HepG2 (cell line): ENCODE results near the gene RETREG2. TPM values are rescaled to one million over a fixed set of nuclear protein-coding genes. Genes with fewer than 3 reads are reported as not detected.
A peak's percentile ranks its signal among the peaks of the same experiment; 100 is the strongest.

Source experiments
- PTBP1 ChIP-seq: fragments of 200-400 bp; formaldehyde crosslinking; IDR thresholded peaks from 2 replicates; pipeline ENCODE4 v1.6.1; 2018; ENCODE audit warnings: low read length, low read depth; ENCODE audit not compliant: poor library complexity, severe bottlenecking
- SNAI1 ChIP-seq: sonication (generic); formaldehyde crosslinking; IDR thresholded peaks from 2 replicates; pipeline ENCODE4 v1.5.0; 2020; ENCODE audit warnings: mild to moderate bottlenecking, missing genetic modification reagents, borderline replicate concordance
- TBP ChIP-seq: sonication (generic); formaldehyde crosslinking; IDR thresholded peaks from 2 replicates; pipeline ENCODE4 v1.5.0; 2020; ENCODE audit warnings: missing genetic modification reagents
- ZNF550 ChIP-seq: sonication (generic); formaldehyde crosslinking; IDR thresholded peaks from 2 replicates; pipeline ENCODE4 v1.4.0; 2020; ENCODE audit warnings: mild to moderate bottlenecking, missing genetic modification reagents, borderline replicate concordance
- ZNF598 ChIP-seq: sonication (generic); formaldehyde crosslinking; IDR thresholded peaks from 2 replicates; pipeline ENCODE4 v1.5.1; 2020; ENCODE audit warnings: mild to moderate bottlenecking, missing genetic modification reagents, borderline replicate concordance
- ZNF83 ChIP-seq: sonication (generic); formaldehyde crosslinking; IDR thresholded peaks from 2 replicates; pipeline ENCODE4 v1.4.0; 2020; ENCODE audit warnings: missing genetic modification reagents, mild to moderate bottlenecking, borderline replicate concordance
- polyA plus RNA-seq, 8 experiments: library from polyadenylated mRNA; depleted of rRNA in 3 of 8; stranded (reverse) in 7 of 8; unstranded in 1 of 8; fragments of >200 nt; fragmentation: Illumina TruSeq in 4 of 8; extraction: Trizol in 4 of 8; gene quantifications; 2 replicates each; pipeline versions ENCODE4 v1.2.1 to v1.2.3, GENCODE V29; 2011 to 2016; ENCODE audit warnings: low read depth in 4 of 8, missing spikeins in 1 of 8, mixed read lengths in 1 of 8; ENCODE audit not compliant: insufficient read depth in 1 of 8
- total RNA-seq, 5 experiments: library from RNA; depleted of rRNA; stranded (reverse); fragments of >200 nt; fragmentation: Illumina TruSeq; extraction: Trizol; gene quantifications; 2 replicates each; pipeline ENCODE4 v1.2.3, GENCODE V29; 2016; ENCODE audit warnings: low read depth in 1 of 5
- TF ChIP-seq, protein P1 (sequence below): sonication (generic); formaldehyde crosslinking; IDR thresholded peaks from 2 replicates; pipeline ENCODE4 v1.4.0; 2020; ENCODE audit warnings: mild to moderate bottlenecking, missing genetic modification reagents
- TF ChIP-seq, protein P2 (sequence below): sonication (generic); formaldehyde crosslinking; IDR thresholded peaks from 2 replicates; pipeline ENCODE4 v1.4.0; 2020; ENCODE audit warnings: mild to moderate bottlenecking, missing genetic modification reagents
- TF ChIP-seq, protein P3 (sequence below): sonication (generic); formaldehyde crosslinking; IDR thresholded peaks from 2 replicates; pipeline ENCODE4 v1.5.0; 2020; ENCODE audit warnings: mild to moderate bottlenecking, missing genetic modification reagents
- TF ChIP-seq, protein P4 (sequence below): sonication (generic); formaldehyde crosslinking; IDR thresholded peaks from 2 replicates; pipeline ENCODE4 v1.5.0; 2020; ENCODE audit warnings: mild to moderate bottlenecking, missing genetic modification reagents
- TF ChIP-seq, protein P5 (sequence below): IDR thresholded peaks from 2 replicates; pipeline ENCODE4 v1.6.1; 2016; ENCODE audit warnings: missing genetic modification reagents, missing compliant biosample characterization
- TF ChIP-seq, protein P6 (sequence below): IDR thresholded peaks from 2 replicates; pipeline ENCODE4 v1.4.0; 2020; ENCODE audit warnings: mild to moderate bottlenecking, missing genetic modification reagents

RETREG2 gene
- total and polyA plus RNA-seq, 2 of the 13 experiments (the other 11 are each of a cell fraction or from before 2014, with no cell fraction given) = 86.0 to 134 TPM

DNA sequence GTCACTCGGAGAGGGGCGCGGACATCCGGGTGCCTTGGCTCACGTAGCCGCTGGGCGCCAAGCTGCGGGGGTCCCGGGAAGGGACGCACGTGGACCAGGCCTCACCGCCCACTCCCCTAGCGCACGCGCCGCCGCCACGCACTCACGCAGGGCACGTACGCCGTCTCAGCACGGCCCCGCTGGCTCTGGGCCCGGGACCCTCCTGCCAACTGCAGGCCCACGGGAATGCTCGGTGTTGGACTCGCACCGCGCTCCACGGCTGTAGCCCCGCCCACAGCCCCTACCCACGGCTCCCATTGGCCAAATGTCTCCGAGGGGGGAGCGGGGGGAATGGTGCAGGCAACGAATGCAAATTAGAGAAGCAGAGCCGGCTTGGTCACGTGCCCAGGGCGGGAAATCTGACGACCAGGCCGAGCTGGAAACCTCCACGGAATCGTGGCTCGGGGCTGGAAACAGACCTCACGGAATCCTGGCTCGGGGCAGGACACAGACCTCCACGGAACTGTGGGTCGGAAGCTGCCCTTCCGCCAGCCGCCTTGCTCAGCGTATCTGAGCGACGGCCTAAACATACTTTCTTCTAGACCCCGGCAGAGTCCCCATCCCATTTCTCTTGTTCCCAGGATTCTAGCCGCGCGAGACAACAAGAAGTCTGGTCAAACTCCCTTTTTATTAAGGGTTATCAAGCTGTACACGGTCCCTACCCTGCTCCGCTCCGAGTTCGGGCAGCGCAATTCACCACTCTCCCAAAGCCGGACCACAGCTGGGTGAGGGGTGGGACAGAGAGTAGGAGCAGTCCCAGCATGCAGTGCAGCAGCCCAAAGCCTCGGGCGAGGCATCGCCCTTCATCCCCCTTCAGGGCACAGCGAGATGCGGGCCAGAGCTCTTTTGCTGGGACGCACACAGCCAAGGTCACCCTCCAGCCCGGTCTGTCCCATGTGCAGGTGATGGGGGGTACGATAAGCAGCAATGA lies 40.9 kb downstream of the RETREG2 start, which contains the start of gene ABCB6 (continued):
- TF ChIP-seq, protein P1, sequence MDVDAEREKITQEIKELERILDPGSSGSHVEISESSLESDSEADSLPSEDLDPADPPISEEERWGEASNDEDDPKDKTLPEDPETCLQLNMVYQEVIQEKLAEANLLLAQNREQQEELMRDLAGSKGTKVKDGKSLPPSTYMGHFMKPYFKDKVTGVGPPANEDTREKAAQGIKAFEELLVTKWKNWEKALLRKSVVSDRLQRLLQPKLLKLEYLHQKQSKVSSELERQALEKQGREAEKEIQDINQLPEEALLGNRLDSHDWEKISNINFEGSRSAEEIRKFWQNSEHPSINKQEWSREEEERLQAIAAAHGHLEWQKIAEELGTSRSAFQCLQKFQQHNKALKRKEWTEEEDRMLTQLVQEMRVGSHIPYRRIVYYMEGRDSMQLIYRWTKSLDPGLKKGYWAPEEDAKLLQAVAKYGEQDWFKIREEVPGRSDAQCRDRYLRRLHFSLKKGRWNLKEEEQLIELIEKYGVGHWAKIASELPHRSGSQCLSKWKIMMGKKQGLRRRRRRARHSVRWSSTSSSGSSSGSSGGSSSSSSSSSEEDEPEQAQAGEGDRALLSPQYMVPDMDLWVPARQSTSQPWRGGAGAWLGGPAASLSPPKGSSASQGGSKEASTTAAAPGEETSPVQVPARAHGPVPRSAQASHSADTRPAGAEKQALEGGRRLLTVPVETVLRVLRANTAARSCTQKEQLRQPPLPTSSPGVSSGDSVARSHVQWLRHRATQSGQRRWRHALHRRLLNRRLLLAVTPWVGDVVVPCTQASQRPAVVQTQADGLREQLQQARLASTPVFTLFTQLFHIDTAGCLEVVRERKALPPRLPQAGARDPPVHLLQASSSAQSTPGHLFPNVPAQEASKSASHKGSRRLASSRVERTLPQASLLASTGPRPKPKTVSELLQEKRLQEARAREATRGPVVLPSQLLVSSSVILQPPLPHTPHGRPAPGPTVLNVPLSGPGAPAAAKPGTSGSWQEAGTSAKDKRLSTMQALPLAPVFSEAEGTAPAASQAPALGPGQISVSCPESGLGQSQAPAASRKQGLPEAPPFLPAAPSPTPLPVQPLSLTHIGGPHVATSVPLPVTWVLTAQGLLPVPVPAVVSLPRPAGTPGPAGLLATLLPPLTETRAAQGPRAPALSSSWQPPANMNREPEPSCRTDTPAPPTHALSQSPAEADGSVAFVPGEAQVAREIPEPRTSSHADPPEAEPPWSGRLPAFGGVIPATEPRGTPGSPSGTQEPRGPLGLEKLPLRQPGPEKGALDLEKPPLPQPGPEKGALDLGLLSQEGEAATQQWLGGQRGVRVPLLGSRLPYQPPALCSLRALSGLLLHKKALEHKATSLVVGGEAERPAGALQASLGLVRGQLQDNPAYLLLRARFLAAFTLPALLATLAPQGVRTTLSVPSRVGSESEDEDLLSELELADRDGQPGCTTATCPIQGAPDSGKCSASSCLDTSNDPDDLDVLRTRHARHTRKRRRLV (CRISPR knock-in tag) = peak; percentile 97
- TF ChIP-seq PTBP1 (no peak), ZNF550 (CRISPR knock-in tag) (peak; percentile 59; the same call in 1 of the 2 replicates), ZNF598 (CRISPR knock-in tag) (peak; percentile 82; the same call in 1 of the 2 replicates), TBP (no peak; the same call in 1 of the 2 replicates), ZNF83 (CRISPR knock-in tag) (peak; percentile 82; the same call in 1 of the 2 replicates), SNAI1 (CRISPR knock-in tag) (peak; percentile 99)
- TF ChIP-seq, protein P2, sequence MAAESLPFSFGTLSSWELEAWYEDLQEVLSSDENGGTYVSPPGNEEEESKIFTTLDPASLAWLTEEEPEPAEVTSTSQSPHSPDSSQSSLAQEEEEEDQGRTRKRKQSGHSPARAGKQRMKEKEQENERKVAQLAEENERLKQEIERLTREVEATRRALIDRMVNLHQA = peak; percentile 85; the same call in 1 of the 2 replicates
- TF ChIP-seq, protein P3, sequence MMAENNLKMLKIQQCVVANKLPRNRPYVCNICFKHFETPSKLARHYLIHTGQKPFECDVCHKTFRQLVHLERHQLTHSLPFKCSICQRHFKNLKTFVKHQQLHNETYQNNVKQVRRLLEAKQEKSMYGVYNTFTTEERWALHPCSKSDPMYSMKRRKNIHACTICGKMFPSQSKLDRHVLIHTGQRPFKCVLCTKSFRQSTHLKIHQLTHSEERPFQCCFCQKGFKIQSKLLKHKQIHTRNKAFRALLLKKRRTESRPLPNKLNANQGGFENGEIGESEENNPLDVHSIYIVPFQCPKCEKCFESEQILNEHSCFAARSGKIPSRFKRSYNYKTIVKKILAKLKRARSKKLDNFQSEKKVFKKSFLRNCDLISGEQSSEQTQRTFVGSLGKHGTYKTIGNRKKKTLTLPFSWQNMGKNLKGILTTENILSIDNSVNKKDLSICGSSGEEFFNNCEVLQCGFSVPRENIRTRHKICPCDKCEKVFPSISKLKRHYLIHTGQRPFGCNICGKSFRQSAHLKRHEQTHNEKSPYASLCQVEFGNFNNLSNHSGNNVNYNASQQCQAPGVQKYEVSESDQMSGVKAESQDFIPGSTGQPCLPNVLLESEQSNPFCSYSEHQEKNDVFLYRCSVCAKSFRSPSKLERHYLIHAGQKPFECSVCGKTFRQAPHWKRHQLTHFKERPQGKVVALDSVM = no peak
- TF ChIP-seq, protein P4, sequence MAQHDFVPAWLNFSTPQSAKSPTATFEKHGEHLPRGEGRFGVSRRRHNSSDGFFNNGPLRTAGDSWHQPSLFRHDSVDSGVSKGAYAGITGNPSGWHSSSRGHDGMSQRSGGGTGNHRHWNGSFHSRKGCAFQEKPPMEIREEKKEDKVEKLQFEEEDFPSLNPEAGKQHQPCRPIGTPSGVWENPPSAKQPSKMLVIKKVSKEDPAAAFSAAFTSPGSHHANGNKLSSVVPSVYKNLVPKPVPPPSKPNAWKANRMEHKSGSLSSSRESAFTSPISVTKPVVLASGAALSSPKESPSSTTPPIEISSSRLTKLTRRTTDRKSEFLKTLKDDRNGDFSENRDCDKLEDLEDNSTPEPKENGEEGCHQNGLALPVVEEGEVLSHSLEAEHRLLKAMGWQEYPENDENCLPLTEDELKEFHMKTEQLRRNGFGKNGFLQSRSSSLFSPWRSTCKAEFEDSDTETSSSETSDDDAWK (CRISPR knock-in tag) = no peak
- TF ChIP-seq, protein P5, sequence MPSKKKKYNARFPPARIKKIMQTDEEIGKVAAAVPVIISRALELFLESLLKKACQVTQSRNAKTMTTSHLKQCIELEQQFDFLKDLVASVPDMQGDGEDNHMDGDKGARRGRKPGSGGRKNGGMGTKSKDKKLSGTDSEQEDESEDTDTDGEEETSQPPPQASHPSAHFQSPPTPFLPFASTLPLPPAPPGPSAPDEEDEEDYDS = peak; percentile 90
- TF ChIP-seq, protein P6, sequence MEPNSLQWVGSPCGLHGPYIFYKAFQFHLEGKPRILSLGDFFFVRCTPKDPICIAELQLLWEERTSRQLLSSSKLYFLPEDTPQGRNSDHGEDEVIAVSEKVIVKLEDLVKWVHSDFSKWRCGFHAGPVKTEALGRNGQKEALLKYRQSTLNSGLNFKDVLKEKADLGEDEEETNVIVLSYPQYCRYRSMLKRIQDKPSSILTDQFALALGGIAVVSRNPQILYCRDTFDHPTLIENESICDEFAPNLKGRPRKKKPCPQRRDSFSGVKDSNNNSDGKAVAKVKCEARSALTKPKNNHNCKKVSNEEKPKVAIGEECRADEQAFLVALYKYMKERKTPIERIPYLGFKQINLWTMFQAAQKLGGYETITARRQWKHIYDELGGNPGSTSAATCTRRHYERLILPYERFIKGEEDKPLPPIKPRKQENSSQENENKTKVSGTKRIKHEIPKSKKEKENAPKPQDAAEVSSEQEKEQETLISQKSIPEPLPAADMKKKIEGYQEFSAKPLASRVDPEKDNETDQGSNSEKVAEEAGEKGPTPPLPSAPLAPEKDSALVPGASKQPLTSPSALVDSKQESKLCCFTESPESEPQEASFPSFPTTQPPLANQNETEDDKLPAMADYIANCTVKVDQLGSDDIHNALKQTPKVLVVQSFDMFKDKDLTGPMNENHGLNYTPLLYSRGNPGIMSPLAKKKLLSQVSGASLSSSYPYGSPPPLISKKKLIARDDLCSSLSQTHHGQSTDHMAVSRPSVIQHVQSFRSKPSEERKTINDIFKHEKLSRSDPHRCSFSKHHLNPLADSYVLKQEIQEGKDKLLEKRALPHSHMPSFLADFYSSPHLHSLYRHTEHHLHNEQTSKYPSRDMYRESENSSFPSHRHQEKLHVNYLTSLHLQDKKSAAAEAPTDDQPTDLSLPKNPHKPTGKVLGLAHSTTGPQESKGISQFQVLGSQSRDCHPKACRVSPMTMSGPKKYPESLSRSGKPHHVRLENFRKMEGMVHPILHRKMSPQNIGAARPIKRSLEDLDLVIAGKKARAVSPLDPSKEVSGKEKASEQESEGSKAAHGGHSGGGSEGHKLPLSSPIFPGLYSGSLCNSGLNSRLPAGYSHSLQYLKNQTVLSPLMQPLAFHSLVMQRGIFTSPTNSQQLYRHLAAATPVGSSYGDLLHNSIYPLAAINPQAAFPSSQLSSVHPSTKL (CRISPR knock-in tag) = peak; percentile 85
